GM21526 (cell line): ENCODE data around the gene WDFY4.
A peak's percentile ranks its signal among the peaks of the same experiment; 100 is the strongest.
"Not testable (repeated sequence)": the region's sequence is repeated elsewhere in the genome, so short reads cannot be mapped to it uniquely, and the experiment has no call there.

ENCODE experiments used
- ATAC-seq: cut with Tn5 transposase; IDR thresholded peaks from one replicate; pipeline ENCODE4 v1.9.1; 2021; ENCODE audit warnings: moderate library complexity; ENCODE audit not compliant: unreplicated experiment, low FRiP score

WDFY4 gene, protein sequence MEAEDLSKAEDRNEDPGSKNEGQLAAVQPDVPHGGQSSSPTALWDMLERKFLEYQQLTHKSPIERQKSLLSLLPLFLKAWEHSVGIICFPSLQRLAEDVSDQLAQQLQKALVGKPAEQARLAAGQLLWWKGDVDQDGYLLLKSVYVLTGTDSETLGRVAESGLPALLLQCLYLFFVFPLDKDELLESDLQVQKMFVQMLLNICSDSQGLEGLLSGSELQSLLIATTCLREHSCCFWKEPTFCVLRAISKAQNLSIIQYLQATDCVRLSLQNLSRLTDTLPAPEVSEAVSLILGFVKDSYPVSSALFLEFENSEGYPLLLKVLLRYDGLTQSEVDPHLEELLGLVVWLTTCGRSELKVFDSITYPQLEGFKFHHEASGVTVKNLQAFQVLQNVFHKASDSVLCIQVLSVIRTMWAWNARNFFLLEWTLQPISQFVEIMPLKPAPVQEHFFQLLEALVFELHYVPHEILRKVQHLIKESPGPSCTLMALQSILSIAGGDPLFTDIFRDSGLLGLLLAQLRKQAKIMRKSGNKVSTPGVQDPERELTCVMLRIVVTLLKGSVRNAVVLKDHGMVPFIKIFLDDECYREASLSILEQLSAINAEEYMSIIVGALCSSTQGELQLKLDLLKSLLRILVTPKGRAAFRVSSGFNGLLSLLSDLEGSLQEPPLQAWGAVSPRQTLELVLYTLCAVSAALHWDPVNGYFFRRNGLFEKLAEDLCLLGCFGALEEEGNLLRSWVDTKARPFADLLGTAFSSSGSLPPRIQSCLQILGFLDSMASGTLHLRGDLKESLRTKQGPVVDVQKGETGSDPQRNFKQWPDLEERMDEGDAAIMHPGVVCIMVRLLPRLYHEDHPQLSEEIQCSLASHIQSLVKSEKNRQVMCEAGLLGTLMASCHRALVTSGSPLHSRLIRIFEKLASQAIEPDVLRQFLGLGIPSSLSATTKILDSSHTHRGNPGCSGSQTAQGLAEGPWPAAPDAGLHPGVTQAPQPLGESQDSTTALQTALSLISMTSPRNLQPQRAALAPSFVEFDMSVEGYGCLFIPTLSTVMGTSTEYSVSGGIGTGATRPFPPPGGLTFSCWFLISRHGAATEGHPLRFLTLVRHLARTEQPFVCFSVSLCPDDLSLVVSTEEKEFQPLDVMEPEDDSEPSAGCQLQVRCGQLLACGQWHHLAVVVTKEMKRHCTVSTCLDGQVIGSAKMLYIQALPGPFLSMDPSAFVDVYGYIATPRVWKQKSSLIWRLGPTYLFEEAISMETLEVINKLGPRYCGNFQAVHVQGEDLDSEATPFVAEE (N-terminal part only)

DNA sequence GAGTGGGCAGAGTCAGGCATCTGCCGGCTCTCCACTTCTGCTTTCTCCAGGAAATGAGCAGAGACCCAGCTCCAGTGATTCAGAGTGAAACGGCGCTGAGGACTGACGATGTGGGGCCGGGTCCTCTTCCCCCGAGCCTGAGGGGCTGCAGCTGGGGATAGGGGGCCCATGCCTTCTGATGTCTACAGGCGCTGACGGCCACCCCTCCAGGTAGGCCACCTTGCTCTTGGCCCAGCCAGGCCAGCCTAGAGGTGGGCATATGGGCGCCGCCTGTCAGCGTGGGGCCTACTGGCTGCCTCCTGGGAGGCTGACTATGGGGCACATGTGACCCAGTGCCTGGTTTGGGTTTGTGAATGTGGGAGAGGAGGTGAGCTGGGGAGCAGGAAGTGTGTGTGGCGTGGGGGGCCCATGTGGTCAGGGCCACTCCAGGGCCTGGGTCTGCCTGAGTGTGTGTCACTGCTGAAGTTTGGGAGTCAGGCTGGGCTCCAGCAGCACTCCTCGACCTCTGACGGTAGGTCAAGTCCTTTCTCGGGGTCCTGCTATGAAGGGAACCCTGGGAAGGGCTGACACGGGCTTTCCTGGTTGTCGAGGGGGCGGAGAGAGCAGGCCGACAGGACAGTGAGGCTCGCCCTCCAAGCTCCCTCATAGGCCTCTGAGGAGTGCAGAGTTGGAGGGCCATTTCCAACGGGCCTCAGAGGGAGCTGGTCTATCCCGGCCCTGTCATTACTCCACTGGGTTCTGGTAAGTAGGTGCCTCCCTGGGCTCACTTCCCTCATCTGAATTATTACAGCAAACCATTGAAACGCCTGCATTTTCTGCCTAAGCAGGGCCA, at the start of gene WDFY4:
Gene WDFY4, plus strand, starts transcription at position 82 of the 832 bp plus-strand sequence. CDS start 24,860 bp downstream, outside the sequence.
- peak; percentile 61 for ATAC-seq

DNA sequence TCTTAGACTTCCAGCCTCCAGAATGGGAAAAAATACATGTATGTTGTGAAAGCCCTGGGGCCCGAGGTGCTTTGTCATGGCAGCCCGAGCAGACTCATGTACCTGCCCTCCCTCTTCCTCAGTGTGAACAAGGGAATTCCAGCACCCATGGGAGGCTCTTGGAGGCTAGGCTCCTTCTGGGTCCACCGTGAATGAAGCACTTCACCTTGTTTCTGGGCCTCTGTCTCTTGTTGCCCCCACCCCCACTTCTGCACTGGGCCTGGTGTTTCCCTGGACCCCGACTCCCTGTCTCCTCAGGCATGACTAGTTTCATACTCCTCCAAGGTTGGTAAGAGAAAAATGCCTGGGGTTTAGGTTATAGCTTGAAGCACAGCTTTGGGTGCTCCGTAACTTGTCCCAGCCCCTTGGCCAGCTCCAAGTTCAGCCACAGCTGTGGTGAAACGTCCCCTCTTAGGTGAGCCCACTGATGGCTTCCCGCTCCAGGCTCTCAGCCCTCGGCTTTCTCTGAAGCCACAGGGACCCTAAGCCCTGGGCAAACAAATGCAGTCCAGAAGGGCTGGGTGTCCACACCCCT, 49.6 kb upstream of the WDFY4 start:
- ATAC-seq = no peak

DNA sequence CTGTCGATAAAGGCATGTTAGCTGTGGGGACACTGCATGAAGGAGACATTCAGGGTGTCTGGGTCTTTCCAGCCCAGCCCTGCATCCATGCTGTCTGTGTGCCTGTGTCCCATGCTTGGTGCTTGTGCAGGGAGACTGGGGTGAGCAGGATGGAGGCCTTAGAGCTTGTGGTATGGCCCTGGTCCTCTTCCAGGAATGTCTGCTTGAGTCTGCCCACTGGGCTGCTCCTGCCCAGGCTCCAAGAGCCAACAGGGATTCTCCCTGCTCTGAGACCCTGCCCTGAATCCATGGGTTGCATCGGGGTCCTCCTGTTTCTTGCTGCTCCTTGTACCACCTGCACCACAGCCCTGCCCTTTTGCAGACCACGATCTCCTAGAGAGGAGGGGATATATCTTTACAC, 48.4 kb upstream of the WDFY4 start:
- no peak for ATAC-seq

DNA sequence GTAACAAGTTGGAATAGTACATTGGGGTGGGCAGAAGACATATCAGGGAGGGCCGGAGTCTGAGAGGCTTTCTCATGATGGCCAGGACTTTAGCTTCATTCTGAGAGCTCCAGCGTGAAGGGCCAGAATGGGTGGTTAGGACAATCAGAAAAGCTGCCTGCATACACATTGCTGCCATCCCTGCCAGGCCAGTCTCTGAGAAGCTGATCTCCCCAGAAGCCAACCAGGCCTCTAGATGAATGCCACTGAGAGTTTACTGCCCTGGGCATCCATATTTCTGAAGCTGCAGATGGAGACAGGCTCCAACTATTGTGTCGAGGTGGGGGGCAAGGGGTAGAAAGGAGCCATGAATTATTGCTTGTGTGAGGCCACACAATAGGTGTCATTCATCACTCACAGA, 47.8 kb upstream of the WDFY4 start:
- no peak for ATAC-seq

DNA sequence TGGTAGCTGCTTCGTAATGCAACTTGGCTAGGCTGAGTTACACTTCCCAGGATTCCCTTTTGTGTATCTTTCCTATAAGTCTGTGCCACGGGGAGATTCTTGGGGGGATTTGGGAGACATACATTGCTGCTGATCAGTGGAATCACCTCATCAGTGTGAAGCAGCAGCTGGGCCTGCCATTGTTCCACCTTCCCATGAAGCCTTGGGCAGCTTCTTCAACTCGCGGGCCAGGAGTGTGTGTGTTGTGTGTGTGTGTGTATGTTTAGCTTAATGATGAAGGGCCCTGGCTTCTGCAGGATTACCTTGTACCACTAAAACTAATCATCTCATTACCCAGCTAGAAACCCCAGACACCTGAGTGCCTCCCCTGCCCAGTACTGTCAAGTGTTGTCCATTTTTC, 46.5 kb upstream of the WDFY4 start:
- ATAC-seq = no peak

DNA sequence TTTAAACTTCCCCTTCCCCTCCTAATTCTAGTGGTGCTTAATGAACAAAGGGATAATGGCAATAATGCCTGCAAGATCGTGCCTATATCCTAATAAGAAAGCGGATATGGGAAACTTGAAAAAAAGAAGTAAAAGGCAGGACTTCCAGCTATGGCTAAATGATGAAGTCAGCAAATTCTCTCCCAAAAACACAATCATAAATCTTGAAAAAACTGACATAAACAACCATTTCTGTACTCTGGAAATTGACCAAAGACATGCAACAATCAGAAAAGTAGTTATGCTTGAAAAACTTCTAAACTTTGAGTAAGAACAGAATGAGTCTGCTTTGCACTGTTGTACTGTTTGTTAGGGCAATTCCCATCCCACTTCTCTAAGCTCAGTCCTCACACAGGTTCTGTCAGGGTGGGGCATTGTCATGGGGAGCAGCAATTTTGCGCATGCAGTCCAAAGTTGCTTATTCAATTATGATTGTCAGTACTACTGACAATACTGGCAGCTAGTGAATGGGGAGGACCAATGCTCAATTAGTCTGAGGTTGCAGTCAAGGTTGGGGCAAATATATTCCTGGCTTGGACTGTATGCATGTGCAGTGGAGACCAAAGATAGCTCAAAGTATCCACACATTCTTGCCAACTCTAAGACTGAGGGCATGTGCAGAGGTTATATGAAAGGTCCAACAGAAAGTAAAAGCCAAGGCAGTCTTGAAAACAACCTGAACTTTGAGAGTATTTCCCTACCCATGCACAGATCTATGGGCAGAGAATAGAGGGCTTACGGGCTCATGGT, 45.7 kb upstream of the WDFY4 start:
- ATAC-seq = no peak

DNA sequence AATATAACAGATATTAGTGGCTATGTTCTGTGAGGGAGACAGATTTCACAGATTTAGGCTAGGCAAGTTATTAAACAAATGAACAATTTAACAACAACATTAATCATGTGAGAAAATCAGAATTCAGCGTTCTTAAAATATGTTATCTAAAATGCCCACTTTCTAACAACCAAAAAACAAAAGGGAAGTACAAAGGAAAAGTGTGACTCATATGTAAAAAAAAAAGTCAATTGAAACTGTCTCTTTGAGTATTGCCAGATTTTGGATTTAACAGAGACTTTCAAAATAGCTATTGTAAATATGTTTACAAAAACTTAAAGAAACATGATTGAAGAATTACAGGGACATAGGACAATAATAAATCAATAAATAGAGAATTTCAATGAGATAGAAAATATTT, 45.0 kb upstream of the WDFY4 start:
- ATAC-seq = no peak

DNA sequence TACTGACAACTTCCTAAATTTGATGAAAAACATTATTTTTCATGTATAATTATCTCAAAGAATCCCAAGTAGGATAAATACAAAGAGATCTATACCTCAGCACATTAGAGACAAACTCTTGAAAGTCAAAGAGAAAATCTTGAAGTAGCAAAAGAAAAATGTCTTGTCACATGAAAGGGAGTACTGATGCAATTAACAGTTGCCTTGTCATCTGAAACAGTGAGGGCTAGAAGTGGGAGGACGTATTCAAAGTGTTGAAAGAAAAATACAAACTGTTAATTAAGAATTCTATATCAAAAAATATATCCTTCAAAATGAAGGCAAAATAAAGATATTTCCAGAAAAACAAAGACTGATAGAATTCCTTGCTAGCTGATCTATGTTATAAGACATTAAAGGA, 44.3 kb upstream of the WDFY4 start:
- ATAC-seq = no peak

DNA sequence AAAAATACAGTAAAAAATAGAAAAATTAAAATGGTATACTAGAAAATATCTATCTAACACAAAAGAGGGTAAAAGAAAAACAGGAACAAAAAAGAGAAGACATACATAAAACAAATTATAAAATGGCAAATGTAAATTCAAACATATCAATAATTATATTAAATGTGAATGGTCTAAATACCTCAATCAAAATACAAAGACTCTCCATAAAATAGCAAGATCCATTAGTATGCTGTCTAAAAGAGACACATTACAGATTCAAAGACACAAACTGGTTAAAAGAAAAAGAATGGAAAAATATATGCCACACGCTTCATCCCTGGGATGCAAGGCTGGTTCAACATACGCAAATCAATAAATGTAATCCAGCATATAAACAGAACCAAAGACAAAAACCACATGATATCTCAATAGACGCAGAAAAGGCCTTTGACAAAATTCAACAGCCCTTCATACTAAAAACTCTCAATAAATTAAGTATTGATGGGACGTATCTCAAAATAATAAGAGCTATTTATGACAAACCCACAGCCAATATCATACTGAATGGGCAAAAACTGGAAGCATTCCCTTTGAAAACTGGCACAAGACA, 43.5 kb upstream of the WDFY4 start:
- not testable (repeated sequence) for ATAC-seq

DNA sequence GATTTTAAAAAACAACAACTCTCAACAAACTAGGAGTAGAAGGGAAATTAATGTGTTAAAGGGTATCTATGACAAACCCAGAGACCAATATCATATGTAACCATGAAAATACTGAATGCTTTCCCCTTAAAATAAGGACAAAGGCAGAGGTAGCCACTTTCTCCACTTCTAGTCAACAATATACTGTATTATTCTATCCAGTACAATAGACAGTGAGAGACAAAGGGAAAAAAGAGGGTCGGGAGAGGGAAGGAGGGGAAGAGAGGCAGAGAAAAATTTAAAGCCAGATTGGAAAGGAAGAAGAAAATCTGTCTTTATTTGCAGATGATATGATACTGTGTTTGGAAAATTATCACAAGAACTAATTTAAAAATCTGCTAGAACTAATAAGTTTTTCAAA, 39.1 kb upstream of the WDFY4 start:
- ATAC-seq = no peak

DNA sequence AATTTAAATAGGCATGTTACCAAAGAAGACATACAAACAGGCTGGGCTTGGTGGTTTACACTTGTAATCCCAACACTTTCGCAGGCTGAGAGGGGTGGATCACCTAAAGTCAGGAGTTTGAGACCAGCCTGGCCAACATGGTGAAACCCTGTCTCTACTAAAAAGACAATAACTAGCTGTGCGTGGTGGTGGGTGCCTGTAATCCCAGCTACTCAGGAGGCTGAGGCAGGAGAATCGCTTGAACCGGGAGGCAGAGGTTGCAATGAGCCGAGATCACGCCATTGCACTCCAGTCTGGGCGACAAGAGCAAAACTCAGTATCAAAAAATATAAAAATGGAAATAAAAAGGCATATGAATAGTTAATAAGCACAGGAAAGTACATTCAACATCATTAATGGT, 37.6 kb upstream of the WDFY4 start:
- ATAC-seq = not testable (repeated sequence)

DNA sequence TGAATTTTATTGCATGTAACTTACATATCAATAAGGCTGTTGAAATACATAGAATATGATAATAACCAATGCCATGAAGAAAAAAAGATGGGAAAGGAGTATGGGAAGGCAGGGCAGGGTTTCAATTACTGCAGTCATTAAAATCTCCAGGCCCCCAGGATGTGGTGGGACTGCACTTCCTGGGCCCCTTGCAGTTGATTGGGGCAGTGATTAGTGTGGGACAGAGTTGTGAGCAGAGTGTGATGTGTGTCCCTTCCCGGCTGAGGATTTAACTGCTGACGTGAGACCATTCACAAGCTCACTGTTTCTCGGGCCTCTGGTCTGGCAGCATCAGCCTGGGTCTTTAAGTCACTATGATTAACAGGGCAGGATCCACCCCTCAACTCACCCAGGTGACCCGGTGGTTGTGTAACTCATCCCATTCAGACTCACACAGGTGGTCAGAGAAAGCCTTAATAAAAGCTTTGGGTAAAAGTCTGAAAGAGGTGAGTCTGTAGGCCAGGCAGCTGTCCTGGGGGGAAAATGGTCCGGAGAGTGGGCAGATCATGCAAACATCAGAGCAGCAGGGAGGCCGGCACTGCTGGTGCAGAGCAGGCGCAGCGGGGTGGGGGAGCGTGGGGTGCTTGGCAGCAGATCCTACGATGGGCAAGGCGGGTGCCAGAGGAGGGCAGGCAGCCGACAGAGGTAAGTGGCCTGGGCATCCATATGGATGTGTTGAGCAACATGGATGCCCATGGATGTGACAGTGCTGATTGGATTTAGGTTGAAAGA, 36.3 kb upstream of the WDFY4 start:
- ATAC-seq = no peak

DNA sequence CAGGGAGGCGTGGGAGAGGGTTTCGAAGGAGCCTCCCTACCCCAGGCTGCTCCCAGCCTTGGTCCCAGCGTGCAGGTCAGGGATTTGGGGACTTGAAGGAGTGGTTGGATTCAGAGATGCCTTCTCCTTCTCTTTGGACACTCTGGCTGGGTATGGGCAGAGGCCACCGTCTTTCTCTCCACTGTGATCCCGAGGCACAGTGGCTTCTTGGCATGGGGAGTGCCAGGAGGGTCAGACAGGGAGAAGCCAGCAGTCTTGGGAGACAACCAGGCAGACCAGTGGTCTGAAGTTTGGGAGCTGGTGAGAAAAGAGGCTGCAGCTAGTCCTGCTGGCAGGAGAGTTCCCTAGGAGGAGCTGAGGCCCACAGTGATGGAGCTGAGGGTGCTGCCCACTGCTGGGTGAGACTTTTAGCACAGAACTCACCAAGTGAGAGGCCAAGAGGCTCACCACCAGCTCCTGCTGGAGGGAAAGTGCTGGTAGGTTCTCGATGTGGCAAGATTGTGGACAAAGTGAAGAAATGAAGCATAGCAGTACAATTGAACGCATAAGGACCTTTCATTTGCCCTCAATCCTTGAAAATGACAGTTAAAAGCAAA, 35.2 kb upstream of the WDFY4 start:
- no peak for ATAC-seq

DNA sequence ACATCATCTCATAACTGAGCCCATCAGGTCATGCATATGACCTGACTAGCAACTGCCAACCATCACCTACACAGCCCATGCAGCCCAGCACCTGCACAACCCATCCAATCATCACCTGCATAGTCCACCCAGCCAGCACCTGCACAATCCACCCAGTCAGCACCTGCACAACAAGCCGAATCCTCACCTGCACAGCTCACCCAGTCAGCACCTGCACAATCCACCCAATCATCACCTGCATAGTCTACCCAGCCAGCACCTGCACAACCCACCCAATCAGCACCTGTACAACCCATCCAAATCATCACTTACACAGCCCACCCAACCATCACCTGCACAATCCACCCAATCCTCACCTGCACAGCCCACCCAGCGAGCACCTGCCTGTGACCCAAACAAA, 33.4 kb upstream of the WDFY4 start:
- no peak for ATAC-seq

DNA sequence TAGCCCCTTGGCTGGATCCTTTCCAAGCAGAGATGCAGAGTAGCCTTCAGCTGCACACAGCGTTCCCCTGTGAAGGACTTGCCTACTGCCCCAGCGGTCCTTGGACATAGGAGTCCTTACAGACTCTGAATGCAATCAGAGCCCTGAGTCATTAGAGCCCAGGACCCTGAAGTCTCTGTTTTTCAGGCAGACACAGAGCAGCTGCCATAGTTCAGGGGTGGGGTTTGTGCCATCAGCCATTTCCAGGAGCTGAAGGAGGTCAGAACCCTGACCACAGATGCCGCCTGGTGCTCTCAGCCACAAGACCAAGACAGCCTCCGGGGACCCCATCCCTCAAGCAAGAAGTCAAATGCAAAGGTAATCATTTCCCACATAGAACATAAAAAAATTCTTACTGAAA, 32.8 kb upstream of the WDFY4 start:
- ATAC-seq = no peak

DNA sequence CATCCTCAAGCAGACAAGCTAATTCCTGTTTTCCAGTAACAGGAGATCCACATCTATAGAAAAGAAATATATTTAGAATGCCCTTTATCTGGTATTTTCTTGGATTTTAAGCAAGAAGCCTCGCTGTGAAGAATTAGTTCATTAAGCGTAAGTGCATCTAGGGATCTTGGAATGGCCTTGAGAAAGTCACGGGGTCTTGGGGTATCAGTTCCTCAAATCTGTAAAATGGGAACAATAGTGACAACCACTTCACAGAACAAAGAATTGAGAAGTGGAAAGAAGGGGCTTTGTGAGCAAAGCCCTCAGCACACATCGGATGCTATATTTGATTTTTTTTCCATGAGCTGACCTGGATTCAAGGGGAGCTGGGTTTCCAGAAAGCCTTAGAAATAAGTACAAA, 32.3 kb upstream of the WDFY4 start:
- no peak for ATAC-seq

DNA sequence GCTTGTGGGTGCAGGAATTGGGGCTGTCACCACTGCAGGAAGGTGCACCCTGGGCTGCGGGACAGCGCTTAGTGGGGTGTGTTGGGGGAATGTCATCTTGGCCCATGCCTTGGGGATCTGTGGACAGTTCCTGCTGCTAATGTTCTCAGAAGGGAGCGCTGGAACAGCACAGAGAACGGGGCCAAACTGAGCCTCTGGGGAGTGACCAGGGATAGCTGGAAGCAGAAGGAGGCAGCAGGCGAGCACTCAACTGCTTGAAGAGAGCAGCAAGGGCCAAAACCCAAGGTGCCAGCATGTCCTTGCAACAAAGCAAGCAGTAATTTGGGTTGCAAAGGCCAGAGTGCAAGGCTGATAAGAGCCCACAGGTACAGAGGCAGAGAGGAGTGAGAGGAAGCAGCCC, 31.3 kb upstream of the WDFY4 start:
- no peak for ATAC-seq
